ENCODE results near the gene NFX1.

Gene NFX1

DNA sequence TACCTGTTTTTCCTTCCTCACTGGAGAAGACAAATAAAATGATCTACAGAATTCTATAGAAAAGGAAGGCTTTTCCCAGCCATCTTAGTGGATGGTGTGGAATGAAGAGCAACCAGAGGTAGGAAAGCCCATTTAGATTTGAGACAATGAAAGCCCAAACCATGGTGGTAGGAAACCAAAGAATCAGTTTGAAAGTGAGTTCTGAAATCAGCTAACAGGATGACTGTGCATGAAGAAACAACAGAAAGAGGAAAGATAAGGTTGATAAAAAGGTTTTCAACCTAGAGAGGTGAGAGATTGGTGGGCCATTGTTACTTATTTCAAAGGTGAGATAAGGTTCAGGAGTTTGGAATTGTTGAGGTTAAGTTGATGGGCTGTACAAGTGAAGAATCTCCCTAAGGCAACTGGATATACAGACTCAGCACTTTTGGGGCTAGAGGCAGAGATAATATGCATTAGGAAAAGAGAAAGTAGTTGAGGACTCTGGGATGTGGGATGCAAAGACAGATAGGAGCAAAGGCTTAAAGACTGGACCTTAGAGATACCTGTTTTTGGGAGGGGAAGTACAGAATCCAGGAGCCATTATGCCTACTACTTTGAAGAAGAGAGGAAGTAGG lies 23.1 kb upstream of the NFX1 start:
- DNase-seq: no peak

- no peak for DNase-seq
These were observed 20.2 kb upstream of the NFX1 start for GRCh38 chr9:33270146-33270545.

GRCh38 chr9:33272061-33272460 lies 18.3 kb upstream of the NFX1 start:
- no peak for DNase-seq

DNA sequence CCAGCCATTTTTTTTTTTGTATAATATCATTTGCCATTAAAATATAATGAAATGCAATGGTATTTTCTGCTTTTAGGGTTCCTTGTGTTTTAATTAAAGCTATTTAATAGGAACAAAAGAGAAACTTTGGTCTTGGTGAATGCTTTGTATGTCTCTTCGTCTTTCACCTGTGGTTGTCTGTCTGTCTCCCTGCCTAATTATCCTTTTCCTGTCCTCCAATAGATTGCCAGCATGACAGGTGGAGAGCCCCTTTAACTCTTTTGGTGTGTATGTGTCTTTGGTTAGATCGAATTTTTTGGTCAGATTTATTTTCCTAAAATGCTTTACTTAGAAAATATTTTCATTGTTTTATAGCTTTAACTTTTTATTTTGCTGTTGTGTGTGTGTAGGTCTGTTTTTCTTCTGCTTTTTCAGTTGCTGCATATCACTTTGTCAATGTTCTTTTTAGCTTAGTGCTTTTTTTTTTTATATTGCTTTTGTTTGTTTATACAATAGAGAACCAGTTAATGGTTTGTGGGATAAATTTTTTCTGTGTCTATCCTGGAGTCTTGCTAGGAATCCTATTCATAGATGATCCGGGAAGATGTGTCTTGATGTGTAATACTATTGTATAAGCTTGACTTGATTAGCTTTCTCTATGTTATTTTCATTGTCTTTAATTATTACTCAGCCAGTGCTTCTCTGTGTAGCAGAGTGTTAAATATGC lies 16.9 kb upstream of the NFX1 start:
- no peak for DNase-seq

DNA sequence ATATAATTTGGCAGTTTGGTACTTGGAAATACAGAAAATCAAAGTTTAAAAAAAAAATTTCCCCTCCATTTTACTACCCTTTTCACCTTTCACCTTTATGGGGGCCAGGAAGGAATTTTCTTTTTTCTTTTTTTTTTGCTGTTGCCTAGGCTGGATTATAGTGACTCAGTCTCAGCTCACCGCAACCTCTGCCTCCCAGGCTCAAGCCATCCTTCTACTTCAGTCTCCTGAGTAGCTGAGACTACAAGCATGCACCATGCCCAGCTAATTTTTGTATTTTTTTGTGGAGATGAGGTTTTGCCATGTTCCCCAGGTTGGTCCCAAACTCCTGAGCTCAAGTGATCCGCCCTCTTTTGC lies 16.4 kb upstream of the NFX1 start:
- DNase-seq: no peak

DNA sequence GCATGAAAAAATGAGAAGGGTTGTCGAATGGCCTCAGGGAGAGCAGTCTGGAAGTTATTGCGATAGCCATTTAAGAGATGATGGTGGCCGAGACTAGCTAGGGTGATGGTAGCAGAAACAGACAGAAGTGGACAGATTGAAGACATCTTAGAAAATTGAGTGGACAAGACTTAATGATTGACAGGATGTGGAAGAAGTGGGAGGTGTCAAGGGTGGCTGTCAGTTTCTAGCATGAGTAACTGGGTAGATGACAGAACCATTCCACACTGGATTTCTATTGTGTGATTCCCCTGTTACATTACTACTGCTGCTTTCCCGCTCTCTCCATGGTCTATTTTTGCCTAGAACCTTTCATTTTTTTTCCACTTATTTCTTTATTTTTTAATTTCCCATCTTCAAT lies 12.8 kb upstream of the NFX1 start:
- no peak for DNase-seq

GRCh38 chr9:33285502-33285901 lies 4.8 kb upstream of the NFX1 start:
- no peak for DNase-seq

GRCh38 chr9:33287087-33287490 lies 3.2 kb upstream of the NFX1 start:
- DNase-seq: peak in 8 of 14 donors; percentile 8 to 59 (median 23)

DNA sequence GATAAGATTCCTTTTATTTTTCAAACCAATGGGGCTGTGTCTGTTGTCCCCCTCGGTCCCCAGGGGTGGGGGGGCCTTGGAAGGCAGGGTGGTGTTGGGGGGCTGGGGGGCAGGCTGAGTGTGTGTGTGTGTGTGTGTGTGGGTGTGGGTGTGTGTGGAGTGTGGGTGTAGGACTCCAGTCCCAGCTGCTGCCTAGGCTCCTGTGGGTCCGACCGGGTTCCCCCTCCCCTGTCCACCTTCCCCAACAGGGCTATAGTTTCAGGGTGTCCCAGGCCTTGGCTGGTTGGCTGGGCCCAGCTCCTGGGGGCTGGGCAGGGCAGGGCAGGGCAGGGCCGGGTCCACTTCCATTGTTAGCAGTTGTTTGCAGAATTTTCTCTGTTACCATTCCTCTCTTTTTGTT lies 2.1 kb upstream of the NFX1 start:
- DNase-seq: no peak

GRCh38 chr9:33288828-33289483 lies 1.4 kb upstream of the NFX1 start:
- DNase-seq: peak in 1 of 14 donors; percentile 26

DNA sequence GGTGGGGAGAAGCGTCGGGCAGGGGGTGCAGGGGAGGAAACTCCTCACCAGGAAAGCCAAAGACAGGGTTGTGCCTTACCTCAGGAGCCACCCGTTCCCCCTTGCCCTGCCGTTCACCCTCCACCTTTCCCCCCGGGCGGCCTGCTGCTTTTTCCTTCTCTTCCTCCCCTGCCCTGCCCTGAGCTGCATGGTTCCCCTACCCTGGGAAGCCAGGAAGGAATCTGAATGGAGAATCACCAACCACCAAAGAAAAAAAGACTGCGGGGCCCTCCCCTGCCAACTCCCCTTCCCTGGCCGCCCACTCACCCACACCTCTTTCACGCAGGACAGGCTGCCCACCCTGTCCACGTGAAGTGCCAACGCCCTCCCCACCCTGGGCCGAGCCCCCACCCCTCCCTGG lies 820 bp upstream of the NFX1 start:
- peak in 7 of 14 donors; percentile 7 to 28 (median 26) for DNase-seq

DNA sequence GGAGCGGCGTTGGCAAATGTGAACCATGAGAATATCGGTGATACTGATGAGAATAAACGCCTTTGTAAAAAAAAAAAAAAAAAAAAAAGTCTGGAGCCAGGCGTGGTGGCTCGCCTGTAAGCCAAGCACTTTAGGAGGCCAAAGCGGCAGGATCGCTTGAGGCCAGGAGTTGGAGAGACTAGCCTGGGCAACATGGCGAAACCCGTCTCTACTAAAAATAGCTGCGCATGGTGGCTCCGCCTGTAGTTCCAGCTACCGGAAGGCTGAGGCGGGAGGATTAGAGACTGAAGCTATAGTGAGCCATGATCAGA lies 425 bp upstream of the NFX1 start:
- DNase-seq: no peak

GRCh38 chr9:33291031-33291397 lies 698 bp downstream of the NFX1 start:
- DNase-seq: no peak

DNA sequence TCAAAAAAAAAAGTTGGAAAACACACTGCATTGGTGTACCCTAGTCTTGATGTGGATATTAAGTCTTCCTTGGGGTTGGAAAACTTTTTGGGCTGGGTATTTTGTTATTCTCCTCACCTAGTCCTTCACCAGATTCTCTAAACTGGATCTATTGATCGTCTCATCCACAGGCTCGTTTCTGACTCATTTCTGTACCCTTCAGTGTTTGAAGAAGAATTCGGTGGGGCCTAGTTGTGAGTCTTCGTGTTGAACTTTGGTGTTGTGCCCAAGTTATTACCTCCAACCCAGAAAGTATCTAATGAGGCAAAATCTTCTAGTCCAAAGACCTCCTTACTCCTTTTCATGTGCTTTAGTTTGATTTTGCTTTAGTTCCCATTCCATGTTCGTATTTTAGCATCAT lies 1.6 kb downstream of the NFX1 start:
- DNase-seq: no peak

- no peak for DNase-seq
These were observed 3.5 kb downstream of the NFX1 start for GRCh38 chr9:33293782-33294181.

GRCh38 chr9:33294670-33295432 lies 4.5 kb downstream of the NFX1 start:
- no peak for DNase-seq

GRCh38 chr9:33295571-33295970 lies 5.3 kb downstream of the NFX1 start:
- no peak for DNase-seq

GRCh38 chr9:33297432-33297831 lies 7.1 kb downstream of the NFX1 start:
- peak in 9 of 14 donors; percentile 4 to 55 (median 20) for DNase-seq

DNA sequence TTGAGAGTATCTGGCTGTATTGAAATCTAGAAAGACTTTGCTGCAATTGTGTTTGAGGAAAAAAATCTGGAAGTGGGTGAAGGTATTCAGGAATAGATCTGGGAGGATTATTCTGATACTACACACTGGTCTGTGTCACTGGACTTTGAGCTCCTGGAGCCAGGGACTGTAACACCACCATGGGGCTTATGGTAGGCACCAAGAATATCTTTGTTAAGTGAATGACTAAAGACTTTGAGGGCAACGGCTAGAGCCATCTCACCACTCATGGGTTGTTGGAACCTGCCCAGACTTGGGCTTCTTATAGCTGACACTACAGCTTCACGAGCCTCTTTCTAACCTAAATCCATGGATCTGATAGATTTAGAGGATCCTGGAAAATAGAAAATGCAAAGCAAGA lies 10.2 kb downstream of the NFX1 start:
- DNase-seq: no peak

- no peak for DNase-seq
These were observed 14.0 kb downstream of the NFX1 start for GRCh38 chr9:33304362-33304761.

GRCh38 chr9:33306037-33306436 lies 15.7 kb downstream of the NFX1 start:
- no peak for DNase-seq

GRCh38 chr9:33307067-33307466 lies 16.8 kb downstream of the NFX1 start:
- DNase-seq: no peak

GRCh38 chr9:33309903-33310302 lies 19.6 kb downstream of the NFX1 start:
- DNase-seq: no peak

DNA sequence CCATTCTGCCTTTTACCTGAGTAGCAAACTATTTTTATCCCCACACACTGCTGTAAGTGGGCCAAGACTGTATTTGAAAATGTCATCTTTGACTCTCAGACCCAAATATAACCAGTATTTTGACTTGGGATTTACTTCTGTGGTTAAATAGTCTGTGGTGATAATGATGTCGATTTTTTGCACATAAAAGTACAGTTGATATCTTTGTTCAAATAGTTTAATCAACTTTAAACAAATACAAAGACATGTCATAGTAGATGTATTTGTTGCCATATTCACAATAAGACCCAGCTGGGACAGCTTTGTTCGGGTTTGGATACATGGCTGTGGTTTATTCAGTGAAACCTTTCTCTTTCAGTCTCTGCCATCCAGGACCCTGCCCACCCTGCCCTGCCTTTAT lies 20.4 kb downstream of the NFX1 start:
- DNase-seq: no peak

All from C1 segment of cervical spinal cord (tissue), 14 donors.